Upper lobe of left lung (tissue), 4 donors: ENCODE data around the gene SERHL2.
"Not testable (repeated sequence)": the region's sequence is repeated elsewhere in the genome, so short reads cannot be mapped to it uniquely, and the experiment has no call there.

Experiments
- EP300 ChIP-seq, 4 donors: sonication (generic); formaldehyde crosslinking; IDR thresholded peaks; one replicate each; pipeline ENCODE4 v1.5.1; 2017; ENCODE audit warnings: antibody characterized with exemption in 4 of 4, control low read depth in 2 of 4
- POLR2A ChIP-seq, 4 donors: fragments of 450-650 bp; IDR thresholded peaks; one replicate each; pipeline ENCODE4 v1.5.1; 2016 to 2017; ENCODE audit warnings: antibody characterized with exemption in 4 of 4, mild to moderate bottlenecking in 2 of 4
- POLR2AphosphoS5 ChIP-seq, 2 donors: sonication (generic); formaldehyde crosslinking; IDR thresholded peaks; one replicate each; pipeline ENCODE4 v1.5.1; 2017; ENCODE audit warnings: antibody characterized with exemption in 2 of 2
- TF ChIP-seq, protein P1 (sequence below), 6 experiments: fragments of 450-650 bp in 4 of 6; fragments of 200-600 bp in 2 of 6; sonication (generic) in 2 of 6; IDR thresholded peaks; one replicate each; pipeline ENCODE4 v1.5.1; 2016 to 2019; ENCODE audit warnings: antibody characterized with exemption in 6 of 6

DNA sequence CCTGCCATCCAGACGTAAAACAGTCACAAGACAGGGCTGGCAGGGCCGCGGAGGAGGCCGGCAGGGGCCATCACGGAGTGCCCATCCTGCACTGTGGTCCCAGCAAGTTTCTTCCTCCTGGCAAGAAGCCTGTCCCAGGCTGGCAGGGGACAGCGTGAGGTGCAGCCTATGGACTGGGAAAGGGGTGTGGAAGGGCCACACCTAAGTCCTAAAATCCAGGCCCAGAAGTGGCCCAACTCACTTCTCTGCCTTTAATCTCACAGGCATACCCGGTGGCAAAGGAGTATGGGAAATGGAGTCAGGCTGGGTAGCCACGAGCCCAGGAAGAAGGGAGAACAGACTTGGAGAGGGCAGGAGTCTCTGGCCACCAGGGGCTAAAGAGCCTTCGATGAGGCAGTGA, 16.8 kb downstream of the SERHL2 start:
- TF ChIP-seq, protein P1, sequence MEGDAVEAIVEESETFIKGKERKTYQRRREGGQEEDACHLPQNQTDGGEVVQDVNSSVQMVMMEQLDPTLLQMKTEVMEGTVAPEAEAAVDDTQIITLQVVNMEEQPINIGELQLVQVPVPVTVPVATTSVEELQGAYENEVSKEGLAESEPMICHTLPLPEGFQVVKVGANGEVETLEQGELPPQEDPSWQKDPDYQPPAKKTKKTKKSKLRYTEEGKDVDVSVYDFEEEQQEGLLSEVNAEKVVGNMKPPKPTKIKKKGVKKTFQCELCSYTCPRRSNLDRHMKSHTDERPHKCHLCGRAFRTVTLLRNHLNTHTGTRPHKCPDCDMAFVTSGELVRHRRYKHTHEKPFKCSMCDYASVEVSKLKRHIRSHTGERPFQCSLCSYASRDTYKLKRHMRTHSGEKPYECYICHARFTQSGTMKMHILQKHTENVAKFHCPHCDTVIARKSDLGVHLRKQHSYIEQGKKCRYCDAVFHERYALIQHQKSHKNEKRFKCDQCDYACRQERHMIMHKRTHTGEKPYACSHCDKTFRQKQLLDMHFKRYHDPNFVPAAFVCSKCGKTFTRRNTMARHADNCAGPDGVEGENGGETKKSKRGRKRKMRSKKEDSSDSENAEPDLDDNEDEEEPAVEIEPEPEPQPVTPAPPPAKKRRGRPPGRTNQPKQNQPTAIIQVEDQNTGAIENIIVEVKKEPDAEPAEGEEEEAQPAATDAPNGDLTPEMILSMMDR (IDR thresholded peaks at IDR 0.05): not testable (repeated sequence)
- not testable (repeated sequence) for TF ChIP-seq POLR2AphosphoS5, EP300, POLR2A (IDR thresholded peaks at IDR 0.05)
